HCT116 (cell line): ENCODE measurements around the gene SNAPC2. TPM values are rescaled to one million over a fixed set of nuclear protein-coding genes. Genes with fewer than 3 reads are reported as not detected.

Source experiments
- ATAC-seq: fragments of 200-7000 bp; cut with Tn5 transposase; 2 replicates; pipeline ENCODE4 v1.9.1; 2020; ENCODE audit warnings: mild to moderate bottlenecking, moderate library complexity
- BruUV-seq: library from RNA; stranded (reverse); fragments of 400-500 nt; replicated peaks from 2 replicates; lab custom pipeline; 2021; lab: Mats Ljungman, UMichigan
- CTCF ChIA-PET: fragments of 300-600 bp; sonication (Branson Sonifier 250); formaldehyde crosslinking; loops from one replicate; lab custom pipeline; 2021; ENCODE audit warnings: antibody characterized with exemption; lab: Charles Lee
- POLR2A ChIA-PET: fragments of 300-600, 350-600 bp; sonication (Branson Sonifier 250); formaldehyde crosslinking; loops from one replicate; lab custom pipeline; 2021; ENCODE audit warnings: antibody characterized with exemption; lab: Charles Lee
- RAD21 ChIA-PET, 2 experiments: fragments of 300-600 bp; sonication (Branson Sonifier 250); formaldehyde crosslinking; loops; one replicate each; lab custom pipeline; 2023; ENCODE audit warnings: low total read pairs in 2 of 2; ENCODE audit not compliant: uncharacterized antibody in 2 of 2, unreplicated experiment in 2 of 2, low non-redundant PET in 1 of 2; lab: Charles Lee
- DNase-seq: peaks from one replicate; pipeline ENCODE4 v3.0.0-alpha.2; 2010; ENCODE audit warnings: low read depth, low spot score
- H2AFZ ChIP-seq: fragments of 200-600 bp; shearing (Covaris generic), sonication (generic); 2 replicates; pipeline ENCODE4 v1.6.1; 2017; ENCODE audit warnings: low read depth, mixed run types, mixed read lengths, antibody characterized with exemption, low read length; ENCODE audit not compliant: poor library complexity, severe bottlenecking
- H3K27ac ChIP-seq: 2 replicates; pipeline ENCODE4 v1.5.1; 2012; ENCODE audit warnings: low read depth, low read length
- H3K27me3 ChIP-seq: fragments of 200-600 bp; sonication (generic); 2 replicates; pipeline ENCODE4 v1.6.1; 2016; ENCODE audit warnings: mixed run types, low read length, mixed read lengths; ENCODE audit not compliant: insufficient read depth
- H3K36me3 ChIP-seq, 2 experiments: fragments of 200-500 bp in 1 of 2; fragments of 200-600 bp in 1 of 2; sonication (Bioruptor generic) in 1 of 2; sonication (generic) in 1 of 2; 2 replicates each; pipeline versions ENCODE4 v1.5.1 to v1.6.1; 2014 to 2016; ENCODE audit warnings: low read length in 2 of 2, inconsistent platforms in 1 of 2, mixed read lengths in 1 of 2, mixed run types in 1 of 2; ENCODE audit not compliant: insufficient read depth in 2 of 2, control insufficient read depth in 1 of 2
- H3K4me1 ChIP-seq, 2 experiments: fragments of 200-600 bp in 1 of 2; sonication (generic) in 1 of 2; 2 replicates each; pipeline versions ENCODE4 v1.5.1 to v1.6.1; 2012 to 2017; ENCODE audit warnings: low read length in 2 of 2, inconsistent platforms in 1 of 2, mild to moderate bottlenecking in 1 of 2, mixed read lengths in 1 of 2, mixed run types in 1 of 2, moderate library complexity in 1 of 2; ENCODE audit not compliant: insufficient read depth in 2 of 2, control insufficient read depth in 1 of 2
- H3K4me2 ChIP-seq: fragments of 200-600 bp; sonication (generic); 2 replicates; pipeline ENCODE4 v1.6.1; 2017; ENCODE audit warnings: mixed run types, low read length, mixed read lengths
- H3K4me3 ChIP-seq, 2 experiments: fragments of 200-600 bp in 1 of 2; sonication (generic) in 1 of 2; replicated peaks in 1 of 2; 2 replicates each; pipeline ENCODE4 v1.5.1; 2011 to 2016; ENCODE audit warnings: low read length in 2 of 2, control low read depth in 1 of 2, low read depth in 1 of 2, mild to moderate bottlenecking in 1 of 2, mixed read lengths in 1 of 2, mixed run types in 1 of 2
- H3K79me2 ChIP-seq: fragments of 200-600 bp; sonication (generic); 2 replicates; pipeline ENCODE4 v1.6.1; 2017; ENCODE audit warnings: mild to moderate bottlenecking, mixed run types, low read length, moderate library complexity, mixed read lengths; ENCODE audit not compliant: insufficient read depth
- H3K9ac ChIP-seq: fragments of 200-600 bp; sonication (generic); 2 replicates; pipeline ENCODE4 v1.6.1; 2016; ENCODE audit warnings: low read length, mixed read lengths
- H3K9me2 ChIP-seq: fragments of 200-600 bp; sonication (generic), shearing (Covaris generic); 2 replicates; pipeline ENCODE4 v1.6.1; 2017; ENCODE audit warnings: mixed run types, mild to moderate bottlenecking, moderate library complexity; ENCODE audit not compliant: insufficient read depth
- H3K9me3 ChIP-seq, 2 experiments: fragments of 200-500 bp in 1 of 2; fragments of 200-600 bp in 1 of 2; sonication (Bioruptor generic) in 1 of 2; sonication (generic) in 1 of 2; 2 replicates each; pipeline ENCODE4 v1.6.1; 2014 to 2017; ENCODE audit warnings: low read length in 2 of 2, mixed read lengths in 2 of 2, inconsistent platforms in 1 of 2, low read depth in 1 of 2, mild to moderate bottlenecking in 1 of 2, mixed run types in 1 of 2, moderate library complexity in 1 of 2; ENCODE audit not compliant: control insufficient read depth in 1 of 2, insufficient read depth in 1 of 2
- H4K20me1 ChIP-seq: fragments of 200-600 bp; sonication (generic), shearing (Covaris generic); 2 replicates; pipeline ENCODE4 v1.6.1; 2017; ENCODE audit warnings: mixed run types, mild to moderate bottlenecking, moderate library complexity; ENCODE audit not compliant: insufficient read depth
- CTCF ChIP-seq, 3 experiments: fragments of 200-600 bp in 1 of 3; sonication (generic) in 1 of 3; IDR thresholded peaks in 2 of 3; conservative IDR thresholded peaks in 1 of 3; 2 replicates each; pipeline ENCODE4 v1.5.1; 2012 to 2017; ENCODE audit warnings: low read depth in 2 of 3, low read length in 2 of 3, antibody characterized with exemption in 1 of 3, borderline replicate concordance in 1 of 3, control low read depth in 1 of 3, mild to moderate bottlenecking in 1 of 3, mixed read lengths in 1 of 3, mixed run types in 1 of 3, moderate library complexity in 1 of 3; ENCODE audit not compliant: insufficient read depth in 1 of 3
- EZH2 ChIP-seq: fragments of 200-600 bp; sonication (generic); IDR thresholded peaks from 2 replicates; pipeline ENCODE4 v1.6.1; 2017; ENCODE audit warnings: antibody characterized with exemption, mixed run types
- POLR2AphosphoS5 ChIP-seq: IDR thresholded peaks from 2 replicates; pipeline ENCODE4 v1.6.1; 2011; ENCODE audit warnings: mild to moderate bottlenecking, low read depth, low read length, moderate library complexity
- TCF7L2 ChIP-seq: IDR thresholded peaks from 2 replicates; pipeline ENCODE4 v1.7.0; 2011; ENCODE audit warnings: borderline replicate concordance, inconsistent platforms; ENCODE audit not compliant: insufficient read depth, insufficient read length; ENCODE audit errors: extremely low read depth
- YY1 ChIP-seq: IDR thresholded peaks from 2 replicates; pipeline ENCODE4 v1.6.1; 2011; ENCODE audit warnings: low read length, low read depth, moderate library complexity, mild to moderate bottlenecking; ENCODE audit not compliant: insufficient replicate concordance; ENCODE audit errors: extremely low read depth
- ZFX ChIP-seq: fragments of 450-650 bp; IDR thresholded peaks from 2 replicates; pipeline ENCODE4 v1.6.1; 2017
- ZNF274 ChIP-seq: fragments of 200-500 bp; sonication (Bioruptor generic); IDR thresholded peaks from 2 replicates; pipeline ENCODE4 v1.6.1; 2014; ENCODE audit warnings: mild to moderate bottlenecking, low read depth, low read length, inconsistent platforms
- intact Hi-C: fragments of 100-400 bp; cut with micrococcal nuclease; formaldehyde crosslinking; loops from 2 replicates; pipeline ENCODE4 v1.10.0; 2022
- total RNA-seq: library from RNA; stranded (reverse); gene quantifications from one replicate; pipeline ENCODE4 v1.2.1, GENCODE V29; 2021; ENCODE audit not compliant: unreplicated experiment

Gene SNAPC2
- total RNA-seq, 1 experiment from 2014 or later, result 42.9 TPM

GRCh38 chr19:7942981-7943443 is 22.9 kb downstream of the SNAPC2 start:
- ATAC-seq, result no peak
- CTCF ChIA-PET, result interaction anchor here (0.6 to 2.4 kb wide), 16 partner anchors 8 to 393 kb away, joined by 3 to 30 read pairs (median 5); partner anchors contain the start of gene SNAPC2
- BruUV-seq, result no TSS peak
- peak overlapping the region; percentile 92 for H3K4me2 ChIP-seq
- H3K9me2 ChIP-seq, result no peaks in the 10 kb centered on the region
- intact Hi-C loops, result loop anchor here (5.0 kb wide), 1 partner anchor 214 kb away; no protein-coding TSS in a partner anchor
- no peaks in the 10 kb centered on the region for H3K9me3 ChIP-seq
- H3K36me3 ChIP-seq, result peaks cover 13 to 19% of the 10 kb centered on the region in 2 experiments; a peak in 3 of 4 replicates
- POLR2A ChIA-PET, result interaction anchor here (0.7 to 2.5 kb wide), 17 partner anchors 9 to 308 kb away, joined by 3 to 23 read pairs (median 4); partner anchors contain the start of gene SNAPC2
- no peaks in the 10 kb centered on the region for H4K20me1 ChIP-seq
- RAD21 ChIA-PET, result interaction anchor here in 1 of 2 experiments (1.6 kb wide), 1 partner anchor 212 kb away, joined by 3 read pairs; no protein-coding TSS in a partner anchor
- peaks cover 13 to 25% of the 10 kb centered on the region in 2 experiments for H3K4me1 ChIP-seq
- TF ChIP-seq CTCF (IDR thresholded peaks at IDR 0.05 in 2 of 3, conservative IDR thresholded peaks at IDR 0.05 in 1 of 3; ENCODE audit: borderline replicate concordance in 1 of 3, insufficient read depth in 1 of 3, low read depth in 2 of 3, low read length in 2 of 3) (no peak), ZNF274 (no peak), TCF7L2 (no peak), ZFX (no peak), POLR2AphosphoS5 (no peak), EZH2 (no peak), YY1 (no peak)
- H2AFZ ChIP-seq, result no peak overlapping the region
- no peak for DNase-seq
- peaks cover 48% of the 10 kb centered on the region for H3K79me2 ChIP-seq
- peak overlapping the region; percentile 77 for H3K27ac ChIP-seq
- H3K4me3 ChIP-seq, result peak overlapping the region; percentile 96 to 99
- H3K27me3 ChIP-seq, result no peaks in the 10 kb centered on the region
- H3K9ac ChIP-seq, result peak overlapping the region; percentile 96
